ENCODE data around the gene RIPOR3. TPM values are rescaled to one million over a fixed set of nuclear protein-coding genes. Genes with fewer than 3 reads are reported as not detected.

Gene RIPOR3
- total RNA-seq, 2 experiments from 2014 or later = not detected

GRCh38 chr20:50729901-50730764, 38.8 kb upstream of the RIPOR3 start:
- Mint-ChIP-seq H3K9me3 (ENCODE audit: low read depth) (no peaks in the 10 kb centered on the region), H3K27ac (peak overlapping the region; percentile 67), H3K36me3 (ENCODE audit: low read depth) (no peaks in the 10 kb centered on the region), H3K4me1 (peaks cover 37% of the 10 kb centered on the region), H3K27me3 (no peaks in the 10 kb centered on the region), H3K4me3 (peak overlapping the region; percentile 85)
- intact Hi-C loops (cut with DNase I, micrococcal nuclease) = loop anchor here (2.0 to 10.0 kb wide), 2 partner anchors 391 to 535 kb away; partner anchors contain the start of gene CEBPB (in 1 of the 2)
- CTCF ChIA-PET = interaction anchor here (0.7 to 3.1 kb wide), 6 partner anchors 15 to 60 kb away, joined by 3 to 11 read pairs (median 5); no protein-coding TSS in a partner anchor
- no peak for DNase-seq
- ATAC-seq = no peak
- POLR2A ChIA-PET = no interaction called here

GRCh38 chr20:50728981-50729874, 37.9 kb upstream of the RIPOR3 start:
- Mint-ChIP-seq H3K27ac (no peak overlapping the region), H3K36me3 (ENCODE audit: low read depth) (no peaks in the 10 kb centered on the region), H3K9me3 (ENCODE audit: low read depth) (no peaks in the 10 kb centered on the region), H3K4me1 (peaks cover 34% of the 10 kb centered on the region), H3K27me3 (no peaks in the 10 kb centered on the region), H3K4me3 (no peak overlapping the region)
- ChIA-PET POLR2A (no interaction called here), CTCF (interaction anchor here (0.7 to 3.1 kb wide), 5 partner anchors 8 to 61 kb away, joined by 3 to 11 read pairs (median 4); no protein-coding TSS in a partner anchor)
- DNase-seq = no peak
- ATAC-seq = no peak
- intact Hi-C loops (cut with DNase I, micrococcal nuclease) = no loop called here

- POLR2A ChIA-PET = no interaction called here
Measured at GRCh38 chr20:50728486-50728980, 37.2 kb upstream of the RIPOR3 start.

GRCh38 chr20:50727792-50728485, 36.6 kb upstream of the RIPOR3 start:
- intact Hi-C loops (cut with DNase I, micrococcal nuclease) = no loop called here
- POLR2A ChIA-PET = no interaction called here
- H3K27me3 Mint-ChIP-seq = no peaks in the 10 kb centered on the region
- ATAC-seq (no peak), DNase-seq (no peak)
- no peak overlapping the region for H3K4me3 Mint-ChIP-seq
- peaks cover 27% of the 10 kb centered on the region for H3K4me1 Mint-ChIP-seq
- H3K36me3 Mint-ChIP-seq (ENCODE audit: low read depth) = no peaks in the 10 kb centered on the region
- CTCF ChIA-PET = interaction anchor here (0.6 to 3.1 kb wide), 6 partner anchors 17 to 576 kb away, joined by 3 to 11 read pairs (median 3); partner anchors contain the start of gene BCAS4
- no peak overlapping the region for H3K27ac Mint-ChIP-seq
- no peaks in the 10 kb centered on the region for H3K9me3 Mint-ChIP-seq (ENCODE audit: low read depth)

More at GRCh38 chr20:50728486-50728980, 37.2 kb upstream of the RIPOR3 start:
- DNase-seq (no peak), ATAC-seq (no peak)
- peaks cover 30% of the 10 kb centered on the region for H3K4me1 Mint-ChIP-seq
- no peak overlapping the region for H3K27ac Mint-ChIP-seq
- intact Hi-C loops (cut with DNase I, micrococcal nuclease) = no loop called here
- no peaks in the 10 kb centered on the region for H3K36me3 Mint-ChIP-seq (ENCODE audit: low read depth)
- no peaks in the 10 kb centered on the region for H3K27me3 Mint-ChIP-seq
- CTCF ChIA-PET = interaction anchor here (0.6 to 3.1 kb wide), 6 partner anchors 9 to 577 kb away, joined by 3 to 11 read pairs (median 3); partner anchors contain the start of gene BCAS4
- H3K9me3 Mint-ChIP-seq (ENCODE audit: low read depth) = no peaks in the 10 kb centered on the region
- no peak overlapping the region for H3K4me3 Mint-ChIP-seq

GRCh38 chr20:50726955-50727791, 35.8 kb upstream of the RIPOR3 start:
- no peak overlapping the region for H3K4me3 Mint-ChIP-seq
- no peak for DNase-seq

GRCh38 chr20:50725724-50726005, 34.3 kb upstream of the RIPOR3 start:
- no peak overlapping the region for H3K27ac Mint-ChIP-seq
- no peaks in the 10 kb centered on the region for H3K36me3 Mint-ChIP-seq (ENCODE audit: low read depth)
- H3K27me3 Mint-ChIP-seq = no peaks in the 10 kb centered on the region
- ATAC-seq (no peak), DNase-seq (no peak)
- H3K9me3 Mint-ChIP-seq (ENCODE audit: low read depth) = no peaks in the 10 kb centered on the region
- POLR2A ChIA-PET = interaction anchor here (1.1 kb wide), 1 partner anchor 69 kb away, joined by 4 read pairs; the partner anchor contains the start of gene BCAS4
- intact Hi-C loops (cut with DNase I, micrococcal nuclease) = no loop called here
- no peak overlapping the region for H3K4me3 Mint-ChIP-seq
- CTCF ChIA-PET = interaction anchor here (0.6 to 3.5 kb wide), 6 partner anchors 20 to 262 kb away, joined by 3 to 27 read pairs (median 3); no protein-coding TSS in a partner anchor
- peaks cover 19% of the 10 kb centered on the region for H3K4me1 Mint-ChIP-seq

More at GRCh38 chr20:50726955-50727791, 35.8 kb upstream of the RIPOR3 start:
- Mint-ChIP-seq H3K36me3 (ENCODE audit: low read depth) (no peaks in the 10 kb centered on the region), H3K27ac (no peak overlapping the region), H3K9me3 (ENCODE audit: low read depth) (no peaks in the 10 kb centered on the region), H3K4me1 (peaks cover 19% of the 10 kb centered on the region), H3K27me3 (no peaks in the 10 kb centered on the region)
- no peak for ATAC-seq
- CTCF ChIA-PET = interaction anchor here (1.0 to 3.1 kb wide), 2 partner anchors 18 to 67 kb away, joined by 3 to 11 read pairs; partner anchors contain the start of gene BCAS4
- POLR2A ChIA-PET = no interaction called here
- intact Hi-C loops (cut with DNase I, micrococcal nuclease) = no loop called here

- H3K36me3 Mint-ChIP-seq (ENCODE audit: low read depth) = no peaks in the 10 kb centered on the region
- POLR2A ChIA-PET = interaction anchor here (0.6 to 1.2 kb wide), 3 partner anchors 21 to 816 kb away, joined by 3 to 6 read pairs (median 4); partner anchors contain the start of gene BCAS4
- peak; percentile 91 for DNase-seq
- peaks cover 15% of the 10 kb centered on the region for H3K4me1 Mint-ChIP-seq
- no peak overlapping the region for H3K27ac Mint-ChIP-seq
- intact Hi-C loops (cut with DNase I, micrococcal nuclease) = no loop called here
- no peak overlapping the region for H3K4me3 Mint-ChIP-seq
- no peaks in the 10 kb centered on the region for H3K27me3 Mint-ChIP-seq
- no peaks in the 10 kb centered on the region for H3K9me3 Mint-ChIP-seq (ENCODE audit: low read depth)
- ATAC-seq = peak; percentile 98
- CTCF ChIA-PET = interaction anchor here (0.6 to 3.5 kb wide), 11 partner anchors 8 to 534 kb away, joined by 3 to 27 read pairs (median 3); no protein-coding TSS in a partner anchor
Measured at GRCh38 chr20:50724851-50725723, 33.7 kb upstream of the RIPOR3 start.

- Mint-ChIP-seq H3K27ac (no peak overlapping the region), H3K9me3 (ENCODE audit: low read depth) (no peaks in the 10 kb centered on the region), H3K4me1 (peaks cover 15% of the 10 kb centered on the region), H3K4me3 (no peak overlapping the region), H3K27me3 (no peaks in the 10 kb centered on the region), H3K36me3 (ENCODE audit: low read depth) (no peaks in the 10 kb centered on the region)
- CTCF ChIA-PET = interaction anchor here (0.6 to 3.5 kb wide), 7 partner anchors 9 to 103 kb away, joined by 3 to 27 read pairs (median 3); no protein-coding TSS in a partner anchor
- DNase-seq (no peak), ATAC-seq (no peak)
- POLR2A ChIA-PET = interaction anchor here (0.6 to 1.2 kb wide), 2 partner anchors 21 to 817 kb away, joined by 3 to 6 read pairs; no protein-coding TSS in a partner anchor
- intact Hi-C loops (cut with DNase I, micrococcal nuclease) = no loop called here
Measured at GRCh38 chr20:50724112-50724725, 32.9 kb upstream of the RIPOR3 start.

GRCh38 chr20:50723672-50724071, 32.3 kb upstream of the RIPOR3 start:
- no peaks in the 10 kb centered on the region for H3K36me3 Mint-ChIP-seq (ENCODE audit: low read depth)
- no peak overlapping the region for H3K27ac Mint-ChIP-seq
- H3K4me3 Mint-ChIP-seq = no peak overlapping the region
- ATAC-seq (no peak), DNase-seq (no peak)
- CTCF ChIA-PET = interaction anchor here (0.7 to 3.5 kb wide), 3 partner anchors 26 to 102 kb away, joined by 3 to 27 read pairs (median 3); no protein-coding TSS in a partner anchor
- H3K4me1 Mint-ChIP-seq = peaks cover 15% of the 10 kb centered on the region
- no peaks in the 10 kb centered on the region for H3K9me3 Mint-ChIP-seq (ENCODE audit: low read depth)
- H3K27me3 Mint-ChIP-seq = no peaks in the 10 kb centered on the region
- POLR2A ChIA-PET = no interaction called here
- intact Hi-C loops (cut with DNase I, micrococcal nuclease) = no loop called here
